Measurements from ENCODE around the gene TSPAN32.

The TSPAN32 gene

DNA sequence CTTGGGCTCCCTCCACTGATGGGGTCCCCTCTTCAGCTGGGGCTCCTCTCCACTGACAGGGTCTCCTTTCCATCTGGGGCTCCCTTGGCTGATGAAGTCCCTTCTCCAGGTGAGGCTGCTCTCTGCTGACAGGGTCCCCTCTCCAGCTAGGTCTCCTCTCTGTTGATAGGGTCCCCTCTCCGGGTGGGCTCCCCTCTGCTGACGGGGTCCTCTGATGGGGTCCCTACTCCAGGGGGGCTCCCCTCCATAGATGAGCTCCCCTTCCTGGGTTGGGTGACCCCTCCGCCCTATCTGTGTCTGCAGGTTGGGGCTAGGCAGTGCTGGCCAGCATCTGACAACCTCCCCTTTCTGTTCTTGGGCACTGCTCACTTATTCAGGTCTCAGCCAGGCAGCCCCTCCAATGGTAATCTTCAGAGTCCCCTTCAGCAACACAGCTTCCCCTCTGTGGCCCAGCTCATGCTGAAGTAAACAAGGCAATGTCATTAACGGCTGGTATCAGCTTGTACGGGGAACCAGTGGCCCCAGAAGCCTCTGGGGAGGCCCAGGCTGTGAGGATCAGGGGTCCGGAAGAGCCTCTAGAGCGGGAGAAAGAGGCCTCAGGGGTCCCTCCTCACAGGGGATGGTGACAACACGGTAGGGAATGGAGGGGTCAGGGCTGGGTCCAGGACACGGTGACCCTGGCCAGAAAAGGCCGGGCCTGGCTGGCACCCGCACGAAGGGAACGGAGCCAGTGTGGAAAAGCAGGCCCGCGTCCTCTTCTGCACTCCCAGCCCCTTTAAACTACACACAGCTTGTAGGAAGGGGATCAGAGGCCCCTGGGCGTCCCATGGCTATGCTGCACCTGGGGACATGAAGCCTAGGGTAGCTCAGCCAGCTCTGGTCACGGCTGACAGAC lies 65.7 kb downstream of the TSPAN32 start:
- DNase-seq, result no peak

All from left hindlimb (tissue), 1 donor.